Cardiac septum (tissue), 1 donor: ENCODE results near the gene HOOK2. TPM values are rescaled to one million over a fixed set of nuclear protein-coding genes. Genes with fewer than 3 reads are reported as not detected.
"Not testable (repeated sequence)": the region's sequence is repeated elsewhere in the genome, so short reads cannot be mapped to it uniquely, and the experiment has no call there.

ENCODE experiments used
- DNase-seq: peaks from one replicate; pipeline ENCODE4 v3.0.0-alpha.2; 2020; ENCODE audit warnings: low spot score
- intact Hi-C: fragments of 100-400 bp; cut with DNase I; formaldehyde crosslinking; loops from one replicate; pipeline ENCODE4 v1.14.0; 2022
- long read RNA-seq: library from polyadenylated mRNA; unstranded; transcript quantifications from one replicate; pipeline ENCODE4 v2.0.0, GENCODE V29; 2021
- total RNA-seq: library from RNA; stranded (reverse); fragmentation: NEBNext Ultra II Directional; extraction: Animal tissue kit (Norgen Biotek cat#: 25700); gene quantifications from one replicate; pipeline ENCODE4 v1.2.1, GENCODE V29; 2021
- donor health status: DM: no; HTN: no; CAD: no.

The HOOK2 gene, protein sequence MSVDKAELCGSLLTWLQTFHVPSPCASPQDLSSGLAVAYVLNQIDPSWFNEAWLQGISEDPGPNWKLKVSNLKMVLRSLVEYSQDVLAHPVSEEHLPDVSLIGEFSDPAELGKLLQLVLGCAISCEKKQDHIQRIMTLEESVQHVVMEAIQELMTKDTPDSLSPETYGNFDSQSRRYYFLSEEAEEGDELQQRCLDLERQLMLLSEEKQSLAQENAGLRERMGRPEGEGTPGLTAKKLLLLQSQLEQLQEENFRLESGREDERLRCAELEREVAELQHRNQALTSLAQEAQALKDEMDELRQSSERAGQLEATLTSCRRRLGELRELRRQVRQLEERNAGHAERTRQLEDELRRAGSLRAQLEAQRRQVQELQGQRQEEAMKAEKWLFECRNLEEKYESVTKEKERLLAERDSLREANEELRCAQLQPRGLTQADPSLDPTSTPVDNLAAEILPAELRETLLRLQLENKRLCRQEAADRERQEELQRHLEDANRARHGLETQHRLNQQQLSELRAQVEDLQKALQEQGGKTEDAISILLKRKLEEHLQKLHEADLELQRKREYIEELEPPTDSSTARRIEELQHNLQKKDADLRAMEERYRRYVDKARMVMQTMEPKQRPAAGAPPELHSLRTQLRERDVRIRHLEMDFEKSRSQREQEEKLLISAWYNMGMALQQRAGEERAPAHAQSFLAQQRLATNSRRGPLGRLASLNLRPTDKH
- total RNA-seq, result 101 TPM
- long read RNA-seq, transcript HOOK2-210 (3 exons, 890 nt), result minor isoform, 49 of 325 reads
- long read RNA-seq, transcript HOOK2-201 (22 exons, 2,603 nt), result major isoform, 141 of 325 reads
- long read RNA-seq, partial matches to known transcripts, result 51 of 325 reads
- long read RNA-seq, other reads (novel, unspliced or antisense), result 80 of 325 reads

DNA sequence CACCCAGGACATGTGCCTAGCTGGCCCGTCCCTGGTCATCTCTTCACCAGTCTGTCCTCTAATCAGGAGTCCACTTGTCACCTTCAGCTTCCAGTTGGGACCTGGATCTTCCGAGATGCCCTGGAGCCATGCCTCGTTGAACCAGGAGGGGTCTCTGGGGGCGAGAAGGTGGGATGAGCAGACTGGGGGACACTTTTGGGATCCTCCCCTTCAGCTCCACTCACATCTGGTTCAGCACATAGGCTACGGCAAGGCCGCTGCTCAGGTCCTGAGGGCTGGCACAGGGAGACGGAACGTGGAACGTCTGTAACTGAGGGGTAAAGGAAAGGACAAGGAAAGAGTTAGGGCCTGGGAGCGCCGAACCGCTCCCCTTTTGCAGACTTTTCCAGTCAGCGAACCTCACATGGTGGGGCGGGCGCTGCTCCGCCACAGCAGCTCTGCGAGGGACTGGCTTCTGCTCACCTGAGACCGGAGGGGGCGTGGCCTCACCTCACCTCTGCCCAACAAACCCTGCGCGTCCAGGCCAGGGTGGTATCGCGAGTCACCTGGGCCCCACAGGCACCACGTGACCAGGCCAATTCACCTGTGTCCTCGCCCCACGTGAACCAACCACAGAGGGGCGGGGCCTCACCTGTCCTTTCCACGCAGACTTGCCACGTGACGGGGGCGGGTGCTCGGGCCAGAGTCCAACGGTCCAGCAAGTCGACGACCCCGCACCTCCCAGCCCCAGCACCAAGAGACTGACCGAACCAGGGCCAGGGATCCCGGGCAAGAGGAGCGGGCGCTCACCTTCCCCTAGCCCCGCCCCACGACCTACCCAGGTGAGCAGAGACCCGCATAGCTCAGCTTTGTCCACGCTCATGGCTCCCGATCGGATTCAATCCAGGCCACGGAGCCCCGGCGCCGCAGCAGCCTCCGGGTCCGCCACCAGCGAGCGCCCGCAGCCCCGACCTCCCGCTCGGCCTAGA lies at the start of gene HOOK2:
TSS of gene HOOK2 (minus strand) at position 965 of the 968 bp plus-strand sequence. CDS start at position 862, 103 bp downstream.
- intact Hi-C loops, result no loop called here
- DNase-seq, result peak; percentile 86

DNA sequence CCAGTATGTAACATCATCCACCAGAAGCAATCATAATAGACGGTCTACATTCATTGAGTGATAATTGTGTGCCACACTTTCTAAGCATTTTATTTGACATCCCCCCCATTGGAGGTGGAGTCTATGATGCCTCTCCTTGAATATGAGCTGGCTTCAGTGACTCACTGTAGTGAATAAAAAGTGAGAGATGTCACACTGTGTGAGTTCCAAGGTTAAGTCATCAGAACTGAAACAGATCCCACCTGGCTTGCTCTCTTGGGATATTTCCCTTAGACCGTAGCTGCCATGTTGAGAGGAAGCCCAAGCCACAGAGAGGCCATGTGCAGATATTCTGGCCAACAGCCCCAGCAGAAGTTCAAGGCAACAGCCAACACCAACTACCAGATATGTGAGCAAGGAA lies 46.4 kb upstream of the HOOK2 start:
- intact Hi-C loops, result no loop called here
- DNase-seq, result no peak

DNA sequence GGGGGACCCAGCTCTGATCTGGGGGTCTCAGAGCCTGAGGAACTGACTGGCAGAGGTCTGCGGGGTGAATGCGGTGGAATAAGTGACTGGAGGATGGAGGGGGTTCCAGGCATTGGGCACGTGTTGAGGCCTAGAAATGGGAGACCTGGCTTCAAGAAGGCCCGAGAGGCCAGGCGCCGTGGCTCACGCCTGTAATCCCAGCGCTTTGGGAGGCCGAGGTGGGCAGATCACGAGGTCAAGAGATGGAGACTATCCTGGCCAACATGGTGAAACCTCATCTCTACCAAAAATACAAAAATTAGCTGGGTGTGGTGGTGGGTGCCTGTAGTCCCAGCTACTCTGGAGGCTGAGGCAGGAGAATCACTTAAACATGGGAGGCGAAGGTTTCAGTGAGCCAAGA lies 42.5 kb upstream of the HOOK2 start:
- intact Hi-C loops, DNase-seq: not testable (repeated sequence)

DNA sequence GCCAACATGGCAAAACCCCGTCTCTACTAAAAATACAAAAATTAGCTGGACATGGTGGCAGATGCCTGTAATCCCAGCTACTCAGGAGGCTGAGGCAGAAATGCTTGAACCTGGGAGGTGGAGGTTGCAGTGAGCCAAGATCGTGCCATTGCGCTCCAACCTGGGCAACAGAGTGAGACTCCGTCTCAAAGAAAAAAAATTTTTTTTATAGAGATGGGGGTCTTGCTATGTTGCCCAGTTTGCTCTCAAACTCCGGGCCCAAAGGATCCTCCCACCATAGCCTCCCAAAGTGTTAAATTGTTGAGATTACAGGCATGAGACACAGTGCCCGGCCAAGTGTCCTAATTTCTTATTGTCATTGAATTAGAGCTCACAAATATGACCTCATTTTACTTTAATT lies 41.8 kb upstream of the HOOK2 start:
- DNase-seq, intact Hi-C loops: not testable (repeated sequence)

DNA sequence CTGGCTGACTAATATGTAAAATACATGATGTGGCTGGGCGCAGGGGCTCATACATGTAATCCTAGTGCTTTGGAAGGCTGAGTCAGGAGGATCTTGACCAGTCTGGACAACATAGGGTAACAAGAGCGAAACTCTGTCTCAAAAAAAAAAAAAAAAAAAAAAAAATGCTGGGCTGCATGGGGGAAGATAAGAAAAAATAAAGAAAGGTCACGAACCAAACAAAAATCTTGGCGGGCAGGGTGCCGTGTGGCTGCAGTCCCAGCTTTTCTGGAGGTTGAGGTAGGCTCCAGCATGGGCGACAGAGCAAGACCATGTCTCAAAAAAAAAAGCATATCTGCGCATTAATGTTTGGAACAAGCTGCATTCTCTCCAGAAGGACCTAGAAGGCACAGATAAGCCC lies 39.7 kb upstream of the HOOK2 start:
- intact Hi-C loops, result no loop called here

DNA sequence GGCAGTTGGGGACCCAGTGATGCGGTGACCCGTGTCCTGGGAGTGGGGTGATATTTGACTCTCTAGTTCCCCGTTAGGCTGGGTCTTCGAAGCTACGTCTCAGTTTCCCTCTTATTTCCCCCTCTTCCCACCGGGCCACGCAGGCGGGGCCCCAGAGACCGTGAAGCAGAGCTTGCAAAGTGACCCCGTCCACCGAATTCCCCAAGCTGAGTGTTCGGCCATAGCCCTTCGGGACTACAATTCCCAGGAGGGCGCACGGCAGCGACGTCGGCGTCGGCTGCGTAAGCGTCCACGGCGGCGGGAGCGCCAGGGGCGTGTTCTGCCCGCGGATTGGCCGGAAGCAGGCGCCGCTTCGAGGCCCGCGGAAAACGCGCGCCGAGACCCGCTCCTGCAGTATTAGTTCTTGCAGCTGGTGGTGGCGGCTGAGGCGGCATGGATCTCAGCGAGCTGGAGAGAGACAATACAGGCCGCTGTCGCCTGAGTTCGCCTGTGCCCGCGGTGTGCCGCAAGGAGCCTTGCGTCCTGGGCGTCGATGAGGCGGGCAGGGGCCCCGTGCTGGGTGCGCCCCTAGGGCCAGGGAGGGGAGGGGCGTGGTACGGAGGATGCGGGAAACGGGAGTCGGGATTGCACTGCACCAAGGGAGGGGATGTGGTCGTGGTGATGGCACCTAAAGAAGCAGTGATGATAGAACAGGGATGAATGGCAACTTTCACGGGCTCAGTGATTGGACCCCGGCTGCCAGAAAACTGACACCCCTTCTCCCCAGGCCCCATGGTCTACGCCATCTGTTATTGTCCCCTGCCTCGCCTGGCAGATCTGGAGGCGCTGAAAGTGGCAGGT lies 31.1 kb upstream of the HOOK2 start, which contains the start of gene RNASEH2A:
TSS of gene RNASEH2A (plus strand) at position 343 of the 840 bp plus-strand sequence. CDS start at position 433, 90 bp downstream.
- intact Hi-C loops, result no loop called here
- DNase-seq, result peak; percentile 97

More for the DNA sequence above, 39.7 kb upstream of the HOOK2 start:
- DNase-seq, result no peak

DNA sequence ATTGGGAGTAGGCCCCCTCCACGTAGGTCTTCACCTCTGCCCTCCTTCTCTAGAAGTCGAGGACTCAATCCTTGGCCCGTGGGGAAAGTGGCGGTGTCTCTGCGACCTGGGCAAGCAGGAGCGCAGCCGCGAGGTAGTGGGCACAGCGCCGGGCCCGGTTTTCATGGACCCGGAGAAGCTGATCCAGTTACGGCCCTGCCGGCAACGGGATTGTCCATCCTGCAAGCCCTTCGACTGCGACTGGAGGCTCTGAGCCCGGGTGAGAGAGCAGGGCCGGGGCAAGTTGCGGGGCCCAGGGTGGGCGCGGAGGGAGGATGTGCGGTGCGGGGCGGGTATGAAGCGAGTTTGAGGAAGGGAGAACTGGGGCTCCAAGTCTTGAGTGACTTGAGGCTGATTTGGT lies 28.7 kb upstream of the HOOK2 start:
- intact Hi-C loops, result loop anchor here (5.0 kb wide), 2 partner anchors 33 to 122 kb away; partner anchors contain the start of genes DHPS and MAST1
- no peak for DNase-seq

DNA sequence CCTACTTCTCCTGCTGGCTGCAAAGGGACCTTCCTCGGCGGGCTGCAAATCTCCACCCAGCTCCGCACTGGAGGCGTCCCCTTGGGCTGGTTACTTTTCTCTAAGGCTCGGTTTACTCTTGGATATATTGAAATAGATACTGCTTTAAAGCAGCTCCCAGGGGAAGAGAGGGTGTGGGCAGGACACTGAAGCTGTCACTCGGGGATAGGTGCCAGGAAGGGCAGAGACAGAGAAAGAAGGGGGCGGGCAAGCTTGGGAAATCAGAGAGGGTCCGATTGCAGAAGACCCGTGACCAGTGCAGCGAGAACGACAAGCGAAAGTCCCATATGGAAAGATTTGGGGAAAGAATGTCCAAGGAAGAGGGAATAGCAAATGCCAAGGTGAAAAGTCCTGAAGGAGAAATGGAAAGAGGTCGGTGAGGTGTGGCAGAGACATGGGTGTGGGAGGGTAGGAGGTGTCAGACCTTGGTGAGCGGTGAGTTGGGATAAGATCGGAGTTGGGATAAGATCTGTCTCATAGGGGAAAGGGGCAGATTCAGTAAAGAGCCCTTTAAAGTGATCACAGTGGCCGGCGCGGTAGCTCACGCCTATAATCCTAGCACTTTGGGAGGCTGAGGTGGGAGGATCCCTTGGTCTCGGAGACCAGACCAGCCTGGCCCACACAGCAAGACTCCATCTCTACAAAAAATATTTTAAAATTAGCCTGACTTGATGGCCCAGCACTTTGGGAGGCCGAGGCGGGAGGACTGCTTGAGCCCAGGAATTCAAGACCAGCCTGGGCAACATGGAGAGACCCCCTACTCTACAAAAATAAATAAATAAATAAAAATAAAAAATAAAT lies 27.1 kb upstream of the HOOK2 start:
- intact Hi-C loops, result loop anchor here (5.0 kb wide), 2 partner anchors 35 to 120 kb away; partner anchors contain the start of genes DHPS and MAST1
- DNase-seq, result no peak

DNA sequence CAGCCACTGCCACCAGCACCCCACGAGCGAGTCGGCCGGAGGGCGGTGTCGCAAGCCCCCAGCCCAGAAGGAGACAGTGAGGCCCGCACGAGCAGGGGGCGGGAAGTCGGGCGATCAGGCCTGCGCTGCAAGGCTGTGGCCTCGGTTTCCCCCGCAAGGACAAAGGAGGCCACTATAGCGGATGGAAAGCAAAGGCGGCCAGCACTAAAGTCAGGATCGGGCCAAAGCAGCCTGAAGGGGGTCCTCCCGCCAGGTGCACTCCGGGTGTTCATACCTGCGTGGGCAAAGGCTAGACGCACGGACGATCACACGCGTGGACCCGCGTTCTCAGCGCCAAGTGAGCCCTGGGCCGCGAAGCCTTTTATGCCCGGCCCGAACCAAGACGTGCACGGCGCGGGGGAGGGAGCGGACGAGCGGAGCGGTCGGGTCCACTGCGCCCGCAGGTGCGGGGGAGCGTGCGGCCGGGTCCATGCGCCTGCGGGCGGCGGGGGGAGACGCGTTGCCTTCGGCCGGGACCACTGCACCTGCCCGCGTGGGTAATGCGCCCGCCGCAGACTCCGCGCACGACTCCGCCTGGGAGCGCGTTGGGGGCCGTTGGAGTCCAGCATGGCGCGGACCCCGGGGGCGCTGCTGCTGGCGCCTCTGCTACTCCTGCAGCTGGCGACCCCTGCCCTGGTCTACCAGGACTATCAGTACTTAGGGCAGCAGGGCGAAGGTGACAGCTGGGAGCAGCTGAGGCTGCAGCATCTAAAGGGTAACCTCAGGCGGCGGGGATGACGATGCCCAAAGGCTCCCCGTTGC lies 26.3 kb upstream of the HOOK2 start, which contains the start of the genes PRDX2 and THSD8:
TSS of gene PRDX2 (minus strand) at position 335 of the 801 bp plus-strand sequence. CDS start 539 bp downstream, outside the sequence.
TSS of gene THSD8 (plus strand) at position 604 of the 801 bp plus-strand sequence. CDS start at position 607, 3 bp downstream.
- intact Hi-C loops, result loop anchor here (5.0 kb wide), 2 partner anchors 36 to 119 kb away; partner anchors contain the start of genes DHPS and MAST1
- DNase-seq, result peak; percentile 88

DNA sequence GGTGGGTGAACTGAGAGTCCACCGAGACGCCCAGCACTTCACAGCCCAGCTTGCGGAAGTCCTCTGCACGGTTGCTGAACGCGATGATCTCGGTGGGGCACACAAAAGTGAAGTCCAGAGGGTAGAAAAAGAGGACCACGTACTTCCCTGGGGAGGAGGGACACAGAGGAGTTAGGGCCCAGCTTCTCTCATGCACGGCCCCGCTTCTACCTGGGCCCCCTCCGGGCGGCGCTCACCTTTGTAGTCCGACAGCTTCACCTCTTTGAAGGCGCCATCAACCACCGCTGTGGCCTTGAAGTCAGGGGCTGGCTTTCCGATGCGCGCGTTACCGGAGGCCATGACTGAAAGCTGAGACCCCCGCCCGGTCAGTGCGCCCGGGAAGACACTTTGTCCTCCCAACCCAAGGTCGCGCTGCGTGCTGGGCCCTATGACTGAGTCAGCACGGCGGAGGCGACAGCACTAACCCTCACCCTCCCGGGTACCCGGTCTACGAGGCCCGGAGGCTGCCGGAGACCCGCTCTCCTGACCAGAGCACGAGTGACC lies 25.6 kb upstream of the HOOK2 start:
- intact Hi-C loops, result loop anchor here (5.0 kb wide), 2 partner anchors 36 to 119 kb away; partner anchors contain the start of genes DHPS and MAST1
- no peak for DNase-seq

DNA sequence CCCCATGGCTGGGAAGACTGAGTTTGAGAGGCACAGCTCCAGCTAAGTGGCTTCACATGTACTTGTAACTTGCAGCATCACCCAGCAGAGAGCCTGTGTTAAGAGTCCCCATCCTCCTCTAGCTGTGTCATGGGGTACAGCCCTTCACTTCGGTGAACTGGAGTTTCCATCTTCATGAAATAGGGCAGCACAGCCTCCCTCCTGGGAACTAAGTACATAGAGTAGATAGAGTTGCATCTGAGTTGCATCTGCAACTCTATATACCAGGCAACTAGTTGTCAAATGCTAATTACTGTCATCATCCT lies 25.1 kb upstream of the HOOK2 start:
- intact Hi-C loops, result loop anchor here (5.0 kb wide), 2 partner anchors 37 to 118 kb away; partner anchors contain the start of genes DHPS and MAST1
- DNase-seq, result no peak

DNA sequence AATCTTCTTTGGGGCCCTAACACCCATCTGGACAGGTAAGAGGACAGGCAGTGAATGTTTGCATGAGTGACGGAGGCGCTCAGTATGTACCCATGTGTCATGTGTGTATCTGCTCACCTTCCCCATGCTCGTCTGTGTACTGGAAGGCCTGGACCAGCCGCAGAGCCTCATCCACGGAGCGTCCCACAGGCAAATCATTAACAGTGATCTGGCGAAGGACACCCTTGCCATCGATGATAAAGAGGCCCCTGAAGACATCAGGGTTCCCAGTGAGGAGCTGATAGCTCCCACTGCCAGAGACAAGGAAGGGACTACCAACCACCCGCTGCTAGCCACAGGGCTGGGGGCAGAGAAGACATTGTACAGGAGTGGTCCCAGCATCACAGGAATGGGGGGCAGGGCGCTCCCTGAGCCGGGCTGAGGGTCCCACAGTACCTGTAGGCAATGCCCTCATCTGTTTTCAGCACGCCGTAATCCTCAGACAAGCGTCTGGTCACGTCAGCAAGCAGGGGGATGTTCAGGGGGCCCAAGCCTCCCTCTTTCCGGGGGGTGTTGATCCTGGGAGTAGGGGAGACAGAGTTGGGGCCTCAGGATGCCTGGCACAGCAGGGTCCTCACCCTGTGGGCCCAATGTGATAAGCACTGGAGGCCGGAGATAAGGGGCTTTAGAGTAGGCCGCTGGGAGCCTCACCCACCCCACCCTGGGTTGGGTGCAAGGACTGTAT lies 24.6 kb upstream of the HOOK2 start:
- no peak for DNase-seq
- intact Hi-C loops, result loop anchor here (5.0 to 10.0 kb wide), 5 partner anchors 37 to 1045 kb away; partner anchors contain the start of genes DHPS, MAST1 and TNPO2

DNA sequence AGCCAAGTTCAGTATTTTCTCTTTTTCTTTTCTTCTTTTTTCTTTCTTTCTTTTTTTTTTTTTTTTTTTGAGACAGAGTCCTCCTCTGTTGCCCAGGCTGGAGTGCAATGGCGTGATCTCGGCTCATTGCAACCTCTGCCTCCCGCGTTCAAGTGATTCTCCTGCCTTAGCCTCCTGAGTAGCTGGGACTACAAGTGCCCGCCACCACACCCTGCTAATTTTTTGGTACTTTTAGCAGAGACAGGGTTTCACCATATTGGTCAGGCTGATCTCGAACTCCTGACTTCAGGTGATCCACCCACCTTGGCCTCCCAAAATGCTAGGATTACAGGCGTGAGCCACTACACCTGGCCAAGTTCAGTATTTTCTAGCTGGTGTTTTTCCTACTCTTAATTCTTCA lies 22.3 kb upstream of the HOOK2 start:
- intact Hi-C loops, result loop anchor here (5.0 to 10.0 kb wide), 3 partner anchors 35 to 1047 kb away; partner anchors contain the start of gene TNPO2
- not testable (repeated sequence) for DNase-seq

DNA sequence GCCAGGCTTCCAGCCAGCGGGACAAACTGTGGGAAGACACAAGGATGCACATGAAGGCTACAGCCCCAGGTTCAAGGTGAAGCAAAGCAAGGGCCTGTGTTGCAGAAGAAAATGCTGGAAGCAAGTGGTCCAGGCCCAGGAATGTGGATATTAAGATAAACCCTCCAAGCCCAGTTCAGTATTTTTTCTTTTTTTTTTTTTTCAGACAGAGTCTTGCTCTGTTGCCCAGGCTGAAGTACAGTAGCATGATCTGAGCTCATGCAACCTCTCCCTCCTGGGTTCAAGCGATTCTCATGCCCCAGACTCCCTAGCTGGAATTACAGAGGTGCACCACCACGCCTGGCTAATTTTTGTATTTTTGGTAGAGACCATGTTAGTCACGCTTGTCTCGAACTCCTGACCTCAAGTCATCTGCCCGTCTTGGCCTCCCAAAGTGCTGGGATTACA lies 21.8 kb upstream of the HOOK2 start:
- intact Hi-C loops, result loop anchor here (5.0 to 10.0 kb wide), 3 partner anchors 35 to 1048 kb away; partner anchors contain the start of gene TNPO2
- no peak for DNase-seq
